ENCODE measurements around the gene KIFBP.

KIFBP gene

DNA sequence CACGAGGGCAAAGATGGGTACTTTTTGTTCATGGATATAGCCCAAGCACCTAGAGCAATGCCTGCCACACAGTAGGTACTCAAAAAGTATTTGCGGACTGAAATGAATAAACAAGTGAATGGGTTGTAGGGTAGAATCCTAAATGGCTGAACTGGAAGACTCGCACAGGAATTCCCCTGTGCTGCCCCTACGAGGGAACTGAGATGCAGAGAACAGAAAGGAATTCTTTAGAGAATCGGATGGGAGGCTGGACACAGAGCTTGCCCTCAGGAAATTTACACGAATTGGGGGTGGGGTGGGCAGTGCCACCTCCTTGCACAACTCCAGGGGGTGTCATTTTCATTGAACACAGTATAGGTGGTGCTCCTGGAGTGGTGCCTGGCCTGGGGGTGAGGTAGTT lies 64.1 kb downstream of the KIFBP start:
- no peak for DNase-seq

DNA sequence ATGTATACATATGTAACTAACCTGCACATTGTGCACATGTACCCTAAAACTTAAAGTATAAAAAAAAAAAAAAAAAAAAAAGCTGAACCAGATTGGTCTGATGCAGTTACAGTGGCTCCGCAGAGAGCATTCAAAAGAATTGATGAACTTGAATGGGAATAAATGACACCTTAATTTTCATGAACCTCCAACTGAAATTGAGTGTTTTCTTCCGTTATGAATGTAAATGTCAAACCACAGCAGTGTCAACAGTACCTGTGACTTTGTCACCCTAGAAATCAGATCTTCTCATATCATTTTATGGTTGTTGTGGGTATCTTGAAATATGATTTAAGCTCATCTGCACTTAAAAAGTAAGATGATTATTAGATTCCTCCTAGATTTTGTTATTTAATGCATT lies 66.6 kb downstream of the KIFBP start:
- DNase-seq, result no peak

GRCh38 chr10:69056129-69056528 lies 67.5 kb downstream of the KIFBP start:
- no peak for DNase-seq

- no peak for DNase-seq
Measured at GRCh38 chr10:69056536-69057260, 68.1 kb downstream of the KIFBP start.

- peak; percentile 54 for DNase-seq
Measured at GRCh38 chr10:69057261-69057950, 68.8 kb downstream of the KIFBP start.

DNA sequence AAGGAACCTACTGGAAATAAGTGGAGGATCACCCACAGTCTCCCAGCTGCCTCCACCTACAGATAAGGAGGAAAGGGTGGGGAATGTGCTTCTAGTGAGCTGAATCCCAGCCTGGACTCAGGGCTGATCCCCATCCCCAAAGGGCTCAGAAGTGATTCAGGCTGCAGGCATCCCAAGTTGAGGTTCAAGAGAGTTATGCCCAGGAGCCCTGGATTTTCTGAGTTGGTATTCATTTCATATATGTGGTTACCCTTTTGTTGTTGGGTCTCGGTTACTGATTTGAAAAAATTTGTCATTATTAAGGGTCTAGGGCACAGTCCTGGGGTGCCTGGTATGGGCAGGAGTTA lies 69.3 kb downstream of the KIFBP start:
- no peak for DNase-seq

DNA sequence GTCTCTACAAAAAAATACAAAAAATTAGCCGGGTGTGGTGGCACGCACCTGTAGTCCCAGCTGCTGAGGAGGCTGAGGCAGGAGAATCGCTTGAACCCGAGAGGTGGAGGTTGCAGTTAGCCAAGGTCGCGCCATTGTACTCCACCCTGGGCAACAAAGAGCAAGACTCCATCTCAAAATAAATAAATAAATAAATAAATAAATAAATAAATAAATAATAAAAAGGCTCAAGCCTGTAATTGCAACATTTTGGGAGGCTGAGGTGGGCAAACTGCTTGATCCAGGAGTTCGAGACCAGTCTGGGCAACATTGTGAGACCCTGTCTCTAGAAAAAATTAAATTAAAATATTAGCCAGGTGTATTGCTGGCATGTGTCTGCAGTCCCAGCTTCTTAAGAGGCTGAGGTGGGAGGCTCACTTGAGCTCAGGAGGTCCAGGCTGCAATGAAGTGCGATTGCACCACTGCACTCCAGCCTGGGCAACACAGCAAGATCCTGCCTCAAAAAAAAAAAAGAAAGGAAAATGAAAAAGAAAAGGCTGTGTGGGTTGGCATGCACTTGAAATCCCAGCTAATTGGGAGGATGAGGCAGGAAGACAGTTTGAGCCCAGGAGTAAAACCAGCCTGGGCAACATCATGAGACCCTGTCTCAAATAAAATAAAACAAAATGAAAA lies 71.7 kb downstream of the KIFBP start:
- no peak for DNase-seq

DNA sequence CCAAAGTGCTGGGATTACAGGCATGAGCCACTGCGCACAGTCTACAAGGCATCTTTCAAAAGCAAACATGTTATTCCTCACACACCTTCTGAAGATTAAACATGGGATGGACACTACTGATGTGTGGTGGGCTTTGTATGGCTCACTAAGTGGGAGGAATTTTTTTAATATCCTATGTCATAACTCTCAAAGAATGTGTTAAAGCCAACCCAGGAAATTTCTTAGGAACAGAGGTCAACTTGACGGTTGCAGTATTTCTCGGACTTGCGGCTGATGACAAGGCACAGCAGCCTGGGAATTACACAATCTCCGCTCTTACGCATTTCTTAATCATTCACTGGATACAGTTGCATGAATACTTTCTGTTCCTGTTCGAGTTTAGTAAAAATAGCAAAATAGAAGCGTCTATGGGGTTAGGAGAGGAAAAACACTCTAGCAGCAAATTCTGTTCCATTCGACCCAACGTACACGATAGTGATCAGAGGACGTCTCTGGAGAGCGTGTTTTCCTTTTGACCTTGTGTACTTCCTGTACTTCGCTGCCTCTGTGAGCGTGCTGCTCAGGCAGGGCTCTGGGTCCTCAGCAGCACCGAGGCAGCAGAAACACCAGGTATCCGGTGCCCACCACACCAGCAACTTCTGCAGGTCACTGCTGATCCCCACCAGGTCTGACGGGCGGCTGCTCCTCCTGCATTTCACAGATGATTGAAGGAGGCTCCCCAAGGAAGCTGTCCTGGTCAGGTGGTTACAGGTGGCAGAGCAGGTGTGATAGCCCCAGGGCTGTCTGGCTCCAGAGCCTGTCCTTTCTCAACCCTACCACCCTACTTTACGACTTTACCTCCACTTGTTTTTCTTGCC lies 72.9 kb downstream of the KIFBP start:
- DNase-seq, result peak; percentile 80

DNA sequence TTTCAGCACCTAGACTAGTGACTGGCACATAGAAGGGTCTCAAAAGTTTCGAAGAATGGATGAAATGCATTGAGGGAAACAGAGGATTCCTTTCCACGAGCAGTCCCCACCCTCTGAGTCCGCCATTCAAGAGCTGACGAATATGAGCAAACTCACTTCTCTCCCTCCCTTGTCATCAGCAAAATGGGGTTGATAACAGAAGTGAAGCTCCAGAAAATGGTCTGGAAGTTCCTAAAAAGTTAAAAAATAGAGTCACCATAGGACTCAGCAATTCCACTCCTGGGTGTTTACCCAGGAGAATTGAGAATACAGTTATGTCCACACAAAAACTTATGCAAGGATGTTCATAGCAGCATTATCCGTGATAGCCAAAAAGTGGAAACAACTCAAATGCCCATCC lies 74.3 kb downstream of the KIFBP start:
- no peak for DNase-seq

DNA sequence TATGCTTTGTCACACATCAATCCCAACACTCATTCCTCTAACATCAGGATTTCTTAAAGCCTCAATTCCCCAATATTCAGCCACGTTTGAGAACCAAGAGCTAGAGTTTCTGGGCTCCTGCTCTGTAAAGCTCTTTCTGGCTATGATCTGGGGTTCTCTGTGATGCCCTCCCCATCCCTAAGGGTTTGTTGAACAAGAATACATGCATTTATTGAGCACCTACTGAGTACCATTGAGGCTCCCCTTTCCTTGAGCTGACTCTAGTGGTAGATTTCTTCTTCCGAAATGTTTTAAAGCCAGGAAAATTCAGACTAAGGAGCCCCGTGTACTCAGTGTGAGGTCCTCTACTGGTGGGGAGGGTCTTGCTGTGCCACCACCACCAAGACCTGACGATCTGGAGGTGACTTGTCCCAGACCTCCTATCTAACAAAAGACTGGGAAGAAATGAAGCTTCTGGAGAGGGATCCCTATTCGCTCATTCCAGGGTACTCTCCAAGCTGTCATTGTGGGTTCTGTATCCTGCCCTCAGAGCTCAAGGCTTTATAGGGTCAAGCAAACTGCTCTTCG lies 76.2 kb downstream of the KIFBP start:
- no peak for DNase-seq

DNA sequence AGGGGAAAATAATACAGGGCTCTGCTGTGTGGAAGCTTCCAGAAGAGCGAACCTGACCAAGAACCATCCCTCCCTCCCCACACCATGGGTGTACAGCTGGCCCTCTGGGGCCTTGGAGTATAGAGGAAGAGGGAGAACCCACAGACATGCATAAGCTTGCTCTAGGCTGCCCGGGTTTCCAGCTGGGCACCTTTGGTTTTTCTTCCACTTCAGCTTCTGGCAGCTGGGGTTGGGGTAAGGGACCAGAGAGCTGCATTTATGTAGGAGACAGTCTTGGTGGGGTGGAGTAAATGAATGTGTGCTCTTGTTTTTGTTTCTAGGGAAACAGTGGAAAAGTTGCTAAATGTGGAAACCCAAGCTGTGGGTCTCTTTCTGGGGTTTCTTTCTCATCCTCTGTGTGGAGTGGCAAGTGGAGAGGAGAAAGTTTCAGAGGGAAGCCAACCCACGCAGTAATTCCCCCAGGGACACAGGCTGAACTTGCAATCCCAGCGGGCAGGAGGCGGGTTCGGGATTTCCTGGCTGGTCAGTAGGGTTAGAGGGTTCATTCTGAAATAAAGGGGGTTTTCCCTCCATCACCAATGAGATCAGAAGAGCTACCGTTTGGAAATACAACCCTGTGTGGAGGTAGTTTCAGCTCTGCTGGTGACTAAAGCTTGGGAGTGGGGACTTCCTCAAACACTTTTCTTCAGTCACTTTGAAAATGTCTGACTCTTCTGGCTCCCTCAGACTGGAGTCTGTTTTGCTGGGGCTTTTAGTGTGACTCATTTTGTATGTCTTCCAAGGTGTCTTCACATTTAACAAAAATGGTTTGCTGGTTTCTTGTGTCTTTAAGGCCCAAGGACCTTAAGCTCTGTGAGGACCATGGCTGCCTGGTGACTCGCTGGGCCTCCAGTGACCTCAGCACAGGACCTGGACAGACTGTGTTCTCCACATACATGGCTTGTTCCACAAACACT lies 77.1 kb downstream of the KIFBP start:
- no peak for DNase-seq

Data from hematopoietic multipotent progenitor cell treated with erythropoietin and hydrocortisone succinate and interleukin-3 and kit ligand, for 6 days (in vitro differentiated cells).